ENCODE data around the gene SMAD6. TPM values are rescaled to one million over a fixed set of nuclear protein-coding genes. Genes with fewer than 3 reads are reported as not detected.

SMAD6 gene
- total and polyA plus RNA-seq, 7 experiments from 2014 or later: 0.27 to 0.76 (median 0.40) TPM; not detected in 2

GRCh38 chr15:66739287-66739686 lies 37.3 kb downstream of the SMAD6 start:
- H3K36me3 Mint-ChIP-seq: peaks cover 0 to 4% (median 0%) of the 10 kb centered on the region in 5 donors
- no peak for ATAC-seq
- no peaks in the 10 kb centered on the region for H3K9me3 ChIP-seq (ENCODE audit: control insufficient read depth in 2 of 3, low read length in 3 of 3)
- H3K27ac Mint-ChIP-seq: no peak overlapping the region
- DNase-seq: no peak
- H3K27me3 Mint-ChIP-seq: peaks cover 0 to 2% (median 0%) of the 10 kb centered on the region in 5 donors
- no peaks in the 10 kb centered on the region for H3K9me3 Mint-ChIP-seq
- H3K27me3 ChIP-seq (ENCODE audit: control insufficient read depth in 2 of 2, insufficient read depth in 2 of 2, low read length in 2 of 2): no peaks in the 10 kb centered on the region
- no peaks in the 10 kb centered on the region for H3K4me1 ChIP-seq (ENCODE audit: control insufficient read depth in 2 of 2, insufficient read depth in 2 of 2, low read length in 2 of 2)
- no peak overlapping the region for H3K27ac ChIP-seq (ENCODE audit: low read depth, low read length)
- no peaks in the 10 kb centered on the region for H3K4me1 Mint-ChIP-seq
- ChIA-PET POLR2A (no interaction called here), CTCF (no interaction called here)
- intact Hi-C loops (cut with micrococcal nuclease): no loop called here
- H3K4me3 ChIP-seq (ENCODE audit: low read length): no peak overlapping the region
- H3K4me3 Mint-ChIP-seq: no peak overlapping the region
- H3K36me3 ChIP-seq (ENCODE audit: control insufficient read depth in 2 of 3, insufficient read depth in 3 of 3, low read length in 3 of 3): no peaks in the 10 kb centered on the region

GRCh38 chr15:66740802-66741201 lies 38.8 kb downstream of the SMAD6 start:
- no peaks in the 10 kb centered on the region for H3K27me3 ChIP-seq (ENCODE audit: control insufficient read depth in 2 of 2, insufficient read depth in 2 of 2, low read length in 2 of 2)
- no peaks in the 10 kb centered on the region for H3K36me3 ChIP-seq (ENCODE audit: control insufficient read depth in 2 of 3, insufficient read depth in 3 of 3, low read length in 3 of 3)
- H3K4me3 Mint-ChIP-seq: no peak overlapping the region
- H3K27ac ChIP-seq (ENCODE audit: low read depth, low read length): no peak overlapping the region
- ChIA-PET CTCF (no interaction called here), POLR2A (interaction anchor here (0.8 kb wide), 1 partner anchor 85 kb away, joined by 3 read pairs; no protein-coding TSS in a partner anchor)
- ATAC-seq (no peak), DNase-seq (no peak)
- H3K36me3 Mint-ChIP-seq: no peaks in the 10 kb centered on the region
- intact Hi-C loops (cut with micrococcal nuclease): no loop called here
- no peak overlapping the region for H3K27ac Mint-ChIP-seq
- H3K4me3 ChIP-seq (ENCODE audit: low read length): no peak overlapping the region
- peaks cover 0 to 6% (median 0%) of the 10 kb centered on the region in 7 donors for H3K4me1 Mint-ChIP-seq
- no peaks in the 10 kb centered on the region for H3K9me3 Mint-ChIP-seq
- peaks cover 0 to 4% (median 0%) of the 10 kb centered on the region in 5 donors for H3K27me3 Mint-ChIP-seq
- no peaks in the 10 kb centered on the region for H3K9me3 ChIP-seq (ENCODE audit: control insufficient read depth in 2 of 3, low read length in 3 of 3)
- H3K4me1 ChIP-seq (ENCODE audit: control insufficient read depth in 2 of 2, insufficient read depth in 2 of 2, low read length in 2 of 2): no peaks in the 10 kb centered on the region

- DNase-seq (no peak), ATAC-seq (no peak)
- Histone ChIP-seq H3K36me3 (ENCODE audit: control insufficient read depth in 2 of 3, insufficient read depth in 3 of 3, low read length in 3 of 3) (no peaks in the 10 kb centered on the region), H3K4me3 (ENCODE audit: low read length) (no peak overlapping the region), H3K9me3 (ENCODE audit: control insufficient read depth in 2 of 3, low read length in 3 of 3) (no peaks in the 10 kb centered on the region), H3K27ac (ENCODE audit: low read depth, low read length) (no peak overlapping the region), H3K4me1 (ENCODE audit: control insufficient read depth in 2 of 2, insufficient read depth in 2 of 2, low read length in 2 of 2) (no peaks in the 10 kb centered on the region), H3K27me3 (ENCODE audit: control insufficient read depth in 2 of 2, insufficient read depth in 2 of 2, low read length in 2 of 2) (no peaks in the 10 kb centered on the region)
- no peaks in the 10 kb centered on the region for H3K36me3 Mint-ChIP-seq
- intact Hi-C loops (cut with micrococcal nuclease): no loop called here
- no peak overlapping the region for H3K4me3 Mint-ChIP-seq
- POLR2A ChIA-PET: no interaction called here
- peaks cover 0 to 4% (median 0%) of the 10 kb centered on the region in 5 donors for H3K27me3 Mint-ChIP-seq
- peak overlapping the region in 1 of 9 donors; percentile 41 for H3K27ac Mint-ChIP-seq
- CTCF ChIA-PET: no interaction called here
- peaks cover 0 to 6% (median 0%) of the 10 kb centered on the region in 7 donors for H3K4me1 Mint-ChIP-seq
- H3K9me3 Mint-ChIP-seq: no peaks in the 10 kb centered on the region
Measured at GRCh38 chr15:66741646-66742045, 39.6 kb downstream of the SMAD6 start.

GRCh38 chr15:66742286-66742685 lies 40.2 kb downstream of the SMAD6 start:
- Histone ChIP-seq H3K27ac (ENCODE audit: low read depth, low read length) (no peak overlapping the region), H3K36me3 (ENCODE audit: control insufficient read depth in 2 of 3, insufficient read depth in 3 of 3, low read length in 3 of 3) (no peaks in the 10 kb centered on the region), H3K27me3 (ENCODE audit: control insufficient read depth in 2 of 2, insufficient read depth in 2 of 2, low read length in 2 of 2) (no peaks in the 10 kb centered on the region), H3K4me3 (ENCODE audit: low read length) (no peak overlapping the region), H3K9me3 (ENCODE audit: control insufficient read depth in 2 of 3, low read length in 3 of 3) (no peaks in the 10 kb centered on the region), H3K4me1 (ENCODE audit: control insufficient read depth in 2 of 2, insufficient read depth in 2 of 2, low read length in 2 of 2) (no peaks in the 10 kb centered on the region)
- no peak overlapping the region for H3K4me3 Mint-ChIP-seq
- ChIA-PET POLR2A (no interaction called here), CTCF (interaction anchor here (1.2 kb wide), 1 partner anchor 124 kb away, joined by 4 read pairs; no protein-coding TSS in a partner anchor)
- peaks cover 0 to 4% (median 0%) of the 10 kb centered on the region in 5 donors for H3K27me3 Mint-ChIP-seq
- H3K36me3 Mint-ChIP-seq: no peaks in the 10 kb centered on the region
- no peaks in the 10 kb centered on the region for H3K9me3 Mint-ChIP-seq
- peaks cover 0 to 6% (median 0%) of the 10 kb centered on the region in 7 donors for H3K4me1 Mint-ChIP-seq
- intact Hi-C loops (cut with micrococcal nuclease): no loop called here
- H3K27ac Mint-ChIP-seq: no peak overlapping the region
- ATAC-seq: no peak
- no peak for DNase-seq

GRCh38 chr15:66743204-66743603 lies 41.2 kb downstream of the SMAD6 start:
- Mint-ChIP-seq H3K9me3 (no peaks in the 10 kb centered on the region), H3K4me1 (peaks cover 0 to 6% (median 0%) of the 10 kb centered on the region in 7 donors), H3K4me3 (no peak overlapping the region), H3K27me3 (peaks cover 0 to 4% (median 0%) of the 10 kb centered on the region in 5 donors), H3K36me3 (no peaks in the 10 kb centered on the region), H3K27ac (no peak overlapping the region)
- no peaks in the 10 kb centered on the region for H3K27me3 ChIP-seq (ENCODE audit: control insufficient read depth in 2 of 2, insufficient read depth in 2 of 2, low read length in 2 of 2)
- intact Hi-C loops (cut with micrococcal nuclease): no loop called here
- H3K4me1 ChIP-seq (ENCODE audit: control insufficient read depth in 2 of 2, insufficient read depth in 2 of 2, low read length in 2 of 2): no peaks in the 10 kb centered on the region
- POLR2A ChIA-PET: interaction anchor here (0.7 kb wide), 1 partner anchor 39 kb away, joined by 3 read pairs; no protein-coding TSS in a partner anchor
- CTCF ChIA-PET: interaction anchor here (1.2 kb wide), 1 partner anchor 125 kb away, joined by 4 read pairs; no protein-coding TSS in a partner anchor
- H3K27ac ChIP-seq (ENCODE audit: low read depth, low read length): no peak overlapping the region
- H3K9me3 ChIP-seq (ENCODE audit: control insufficient read depth in 2 of 3, low read length in 3 of 3): no peaks in the 10 kb centered on the region
- no peaks in the 10 kb centered on the region for H3K36me3 ChIP-seq (ENCODE audit: control insufficient read depth in 2 of 3, insufficient read depth in 3 of 3, low read length in 3 of 3)
- DNase-seq (no peak), ATAC-seq (no peak)
- no peak overlapping the region for H3K4me3 ChIP-seq (ENCODE audit: low read length)

GRCh38 chr15:66743703-66744536 lies 41.9 kb downstream of the SMAD6 start:
- Histone ChIP-seq H3K4me3 (ENCODE audit: low read length) (no peak overlapping the region), H3K27ac (ENCODE audit: low read depth, low read length) (no peak overlapping the region), H3K27me3 (ENCODE audit: control insufficient read depth in 2 of 2, insufficient read depth in 2 of 2, low read length in 2 of 2) (no peaks in the 10 kb centered on the region), H3K36me3 (ENCODE audit: control insufficient read depth in 2 of 3, insufficient read depth in 3 of 3, low read length in 3 of 3) (no peaks in the 10 kb centered on the region), H3K4me1 (ENCODE audit: control insufficient read depth in 2 of 2, insufficient read depth in 2 of 2, low read length in 2 of 2) (no peaks in the 10 kb centered on the region), H3K9me3 (ENCODE audit: control insufficient read depth in 2 of 3, low read length in 3 of 3) (no peaks in the 10 kb centered on the region)
- Mint-ChIP-seq H3K27me3 (peaks cover 0 to 4% (median 0%) of the 10 kb centered on the region in 5 donors), H3K4me1 (peaks cover 0 to 6% (median 0%) of the 10 kb centered on the region in 7 donors), H3K9me3 (no peaks in the 10 kb centered on the region), H3K4me3 (no peak overlapping the region), H3K36me3 (no peaks in the 10 kb centered on the region), H3K27ac (no peak overlapping the region)
- ChIA-PET CTCF (no interaction called here), POLR2A (interaction anchor here (0.7 to 0.9 kb wide), 2 partner anchors 13 to 39 kb away, joined by 3 read pairs; no protein-coding TSS in a partner anchor)
- DNase-seq: no peak
- no peak for ATAC-seq
- intact Hi-C loops (cut with micrococcal nuclease): no loop called here
